Mucosa of rectum (tissue), 2 donors: ENCODE measurements around the gene AKAP7.
"Not testable (repeated sequence)": the region's sequence is repeated elsewhere in the genome, so short reads cannot be mapped to it uniquely, and the experiment has no call there.

Source experiments
- H3K27ac ChIP-seq, 2 donors: one replicate each; pipeline ENCODE4 v1.7.0; 2013; ENCODE audit warnings: inconsistent platforms in 2 of 2, low read depth in 2 of 2, low read length in 2 of 2
- H3K27me3 ChIP-seq, 2 donors: one replicate each; pipeline ENCODE4 v1.7.0; 2013; ENCODE audit warnings: low read length in 2 of 2; ENCODE audit not compliant: control insufficient read depth in 2 of 2, insufficient read depth in 2 of 2
- H3K36me3 ChIP-seq, 2 donors: one replicate each; pipeline ENCODE4 v1.7.0; 2013; ENCODE audit warnings: low read length in 2 of 2; ENCODE audit not compliant: control insufficient read depth in 2 of 2, insufficient read depth in 2 of 2
- H3K4me1 ChIP-seq, 2 donors: one replicate each; pipeline ENCODE4 v1.7.0; 2013; ENCODE audit warnings: low read length in 2 of 2, mild to moderate bottlenecking in 1 of 2; ENCODE audit not compliant: control insufficient read depth in 2 of 2, insufficient read depth in 2 of 2
- H3K4me3 ChIP-seq, 2 donors: one replicate each; pipeline ENCODE4 v1.7.0; 2013; ENCODE audit warnings: low read length in 2 of 2
- H3K9ac ChIP-seq, 2 donors: one replicate each; pipeline ENCODE4 v1.7.0; 2013; ENCODE audit warnings: low read length in 2 of 2, low read depth in 1 of 2, mild to moderate bottlenecking in 1 of 2
- H3K9me3 ChIP-seq, 2 donors: one replicate each; pipeline ENCODE4 v1.7.0; 2013; ENCODE audit warnings: low read length in 2 of 2; ENCODE audit not compliant: control insufficient read depth in 2 of 2
- donor health status: healthy.
- donor health status: Normal muscosa, but diverticular disease.

AKAP7 gene

GRCh38 chr6:131260960-131261359 lies 125.7 kb downstream of the AKAP7 start:
- not testable (repeated sequence) for H3K27me3 ChIP-seq, H3K9me3 ChIP-seq, H3K27ac ChIP-seq, H3K9ac ChIP-seq, H3K4me3 ChIP-seq, H3K36me3 ChIP-seq
- H3K4me1 ChIP-seq, result peaks cover 5 to 16% of the 10 kb centered on the region in 2 donors

GRCh38 chr6:131262060-131262459 lies 126.8 kb downstream of the AKAP7 start:
- no peak overlapping the region for H3K9ac ChIP-seq
- peaks cover 3 to 15% of the 10 kb centered on the region in 2 donors for H3K4me1 ChIP-seq
- no peaks in the 10 kb centered on the region for H3K9me3 ChIP-seq
- H3K36me3 ChIP-seq, result peaks cover 0 to 4% of the 10 kb centered on the region in 2 donors
- no peaks in the 10 kb centered on the region for H3K27me3 ChIP-seq
- no peak overlapping the region for H3K27ac ChIP-seq
- no peak overlapping the region for H3K4me3 ChIP-seq

- Histone ChIP-seq H3K27me3 (no peaks in the 10 kb centered on the region), H3K9me3 (peaks cover 0 to 3% of the 10 kb centered on the region in 2 donors), H3K4me3 (no peak overlapping the region), H3K4me1 (no peaks in the 10 kb centered on the region), H3K27ac (no peak overlapping the region), H3K36me3 (peaks cover 13 to 14% of the 10 kb centered on the region in 2 donors), H3K9ac (no peak overlapping the region)
Measured at GRCh38 chr6:131265939-131266338, 130.7 kb downstream of the AKAP7 start.

DNA sequence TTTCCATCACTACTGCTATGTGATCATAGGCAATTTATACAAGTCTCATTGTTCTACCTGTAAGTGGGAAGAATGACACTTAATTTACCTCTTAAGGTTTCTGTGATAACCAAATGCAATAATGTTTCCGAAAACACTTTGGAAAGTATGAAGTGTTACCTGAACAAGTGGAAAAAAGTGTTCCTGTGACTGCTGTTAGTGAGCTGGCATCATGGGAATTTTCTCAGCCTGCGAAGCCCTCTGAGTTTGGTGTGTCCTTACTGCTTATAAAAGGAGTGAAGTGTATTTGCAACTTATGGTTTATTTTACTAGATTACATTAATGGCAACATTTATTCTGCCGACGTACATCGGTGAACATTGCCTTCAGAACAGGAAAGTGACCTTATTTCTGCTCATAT lies 133.0 kb downstream of the AKAP7 start:
- Histone ChIP-seq H3K9ac (no peak overlapping the region), H3K36me3 (peaks cover 13 to 14% of the 10 kb centered on the region in 2 donors), H3K27ac (no peak overlapping the region)

GRCh38 chr6:131269565-131270391 lies 134.5 kb downstream of the AKAP7 start:
- Histone ChIP-seq H3K9ac (no peak overlapping the region), H3K4me3 (no peak overlapping the region), H3K36me3 (peaks cover 13 to 14% of the 10 kb centered on the region in 2 donors), H3K27me3 (no peaks in the 10 kb centered on the region), H3K4me1 (no peaks in the 10 kb centered on the region), H3K9me3 (peaks cover 0 to 3% of the 10 kb centered on the region in 2 donors), H3K27ac (no peak overlapping the region)

More for the DNA sequence above, 133.0 kb downstream of the AKAP7 start:
- H3K9me3 ChIP-seq, result peaks cover 0 to 3% of the 10 kb centered on the region in 2 donors
- no peaks in the 10 kb centered on the region for H3K27me3 ChIP-seq
- no peak overlapping the region for H3K4me3 ChIP-seq
- H3K4me1 ChIP-seq, result no peaks in the 10 kb centered on the region

GRCh38 chr6:131270534-131270933 lies 135.3 kb downstream of the AKAP7 start:
- Histone ChIP-seq H3K4me1 (no peaks in the 10 kb centered on the region), H3K27me3 (no peaks in the 10 kb centered on the region), H3K9me3 (peaks cover 0 to 3% of the 10 kb centered on the region in 2 donors), H3K4me3 (no peak overlapping the region), H3K36me3 (peaks cover 13 to 14% of the 10 kb centered on the region in 2 donors), H3K9ac (no peak overlapping the region), H3K27ac (no peak overlapping the region)

GRCh38 chr6:131275273-131275672 lies 140.0 kb downstream of the AKAP7 start:
- Histone ChIP-seq H3K9me3 (no peaks in the 10 kb centered on the region), H3K27me3 (no peaks in the 10 kb centered on the region), H3K27ac (no peak overlapping the region), H3K36me3 (peaks cover 0 to 2% of the 10 kb centered on the region in 2 donors), H3K4me3 (no peak overlapping the region), H3K4me1 (no peaks in the 10 kb centered on the region), H3K9ac (no peak overlapping the region)

DNA sequence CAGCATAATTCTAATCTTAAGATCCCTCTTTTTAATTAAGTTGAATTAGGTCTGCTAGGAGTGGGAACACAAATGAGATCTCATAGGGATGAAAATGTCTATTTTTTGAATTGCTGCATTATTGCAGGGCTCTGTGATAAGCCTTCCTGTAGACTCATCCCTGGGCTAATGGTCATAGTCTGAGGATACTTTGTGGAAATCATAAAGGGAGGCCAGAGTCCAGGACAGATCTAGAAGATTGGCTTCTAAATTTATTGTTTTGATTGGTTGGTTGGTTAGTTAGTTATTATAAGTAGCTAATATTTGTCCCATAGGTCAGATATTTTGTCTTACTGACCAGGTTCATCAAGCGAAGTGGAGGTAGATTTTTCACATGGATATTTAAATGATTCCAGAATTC lies 142.3 kb downstream of the AKAP7 start:
- Histone ChIP-seq H3K27ac (no peak overlapping the region), H3K4me1 (no peaks in the 10 kb centered on the region)

GRCh38 chr6:131281471-131282270 lies 146.4 kb downstream of the AKAP7 start:
- H3K4me1 ChIP-seq, result no peaks in the 10 kb centered on the region
- H3K9me3 ChIP-seq, result no peaks in the 10 kb centered on the region
- H3K36me3 ChIP-seq, result peaks cover 8 to 23% of the 10 kb centered on the region in 2 donors
- no peak overlapping the region for H3K4me3 ChIP-seq
- no peak overlapping the region for H3K9ac ChIP-seq
- no peaks in the 10 kb centered on the region for H3K27me3 ChIP-seq
- H3K27ac ChIP-seq, result no peak overlapping the region

More for the DNA sequence above, 142.3 kb downstream of the AKAP7 start:
- no peaks in the 10 kb centered on the region for H3K27me3 ChIP-seq
- peaks cover 0 to 7% of the 10 kb centered on the region in 2 donors for H3K36me3 ChIP-seq
- H3K4me3 ChIP-seq, result no peak overlapping the region
- no peaks in the 10 kb centered on the region for H3K9me3 ChIP-seq
- H3K9ac ChIP-seq, result no peak overlapping the region

GRCh38 chr6:131282365-131282764 lies 147.1 kb downstream of the AKAP7 start:
- Histone ChIP-seq H3K4me3 (no peak overlapping the region), H3K27ac (no peak overlapping the region), H3K9me3 (no peaks in the 10 kb centered on the region), H3K36me3 (peaks cover 8 to 23% of the 10 kb centered on the region in 2 donors), H3K27me3 (no peaks in the 10 kb centered on the region), H3K9ac (no peak overlapping the region), H3K4me1 (no peaks in the 10 kb centered on the region)
